Mucosa of rectum (tissue), 2 donors: ENCODE data around the gene ADAP1.
"Not testable (repeated sequence)": the region's sequence is repeated elsewhere in the genome, so short reads cannot be mapped to it uniquely, and the experiment has no call there.

ENCODE experiments used
- H3K27ac ChIP-seq, 2 donors: one replicate each; pipeline ENCODE4 v1.7.0; 2013; ENCODE audit warnings: inconsistent platforms in 2 of 2, low read depth in 2 of 2, low read length in 2 of 2
- H3K27me3 ChIP-seq, 2 donors: one replicate each; pipeline ENCODE4 v1.7.0; 2013; ENCODE audit warnings: low read length in 2 of 2; ENCODE audit not compliant: control insufficient read depth in 2 of 2, insufficient read depth in 2 of 2
- H3K36me3 ChIP-seq, 2 donors: one replicate each; pipeline ENCODE4 v1.7.0; 2013; ENCODE audit warnings: low read length in 2 of 2; ENCODE audit not compliant: control insufficient read depth in 2 of 2, insufficient read depth in 2 of 2
- H3K4me1 ChIP-seq, 2 donors: one replicate each; pipeline ENCODE4 v1.7.0; 2013; ENCODE audit warnings: low read length in 2 of 2, mild to moderate bottlenecking in 1 of 2; ENCODE audit not compliant: control insufficient read depth in 2 of 2, insufficient read depth in 2 of 2
- H3K4me3 ChIP-seq, 2 donors: one replicate each; pipeline ENCODE4 v1.7.0; 2013; ENCODE audit warnings: low read length in 2 of 2
- H3K9ac ChIP-seq, 2 donors: one replicate each; pipeline ENCODE4 v1.7.0; 2013; ENCODE audit warnings: low read length in 2 of 2, low read depth in 1 of 2, mild to moderate bottlenecking in 1 of 2
- H3K9me3 ChIP-seq, 2 donors: one replicate each; pipeline ENCODE4 v1.7.0; 2013; ENCODE audit warnings: low read length in 2 of 2; ENCODE audit not compliant: control insufficient read depth in 2 of 2
- donor health status: healthy.
- donor health status: Normal muscosa, but diverticular disease.

Gene ADAP1, protein sequence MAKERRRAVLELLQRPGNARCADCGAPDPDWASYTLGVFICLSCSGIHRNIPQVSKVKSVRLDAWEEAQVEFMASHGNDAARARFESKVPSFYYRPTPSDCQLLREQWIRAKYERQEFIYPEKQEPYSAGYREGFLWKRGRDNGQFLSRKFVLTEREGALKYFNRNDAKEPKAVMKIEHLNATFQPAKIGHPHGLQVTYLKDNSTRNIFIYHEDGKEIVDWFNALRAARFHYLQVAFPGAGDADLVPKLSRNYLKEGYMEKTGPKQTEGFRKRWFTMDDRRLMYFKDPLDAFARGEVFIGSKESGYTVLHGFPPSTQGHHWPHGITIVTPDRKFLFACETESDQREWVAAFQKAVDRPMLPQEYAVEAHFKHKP

GRCh38 chr7:954330-955238, at the start of gene ADAP1:
TSS of gene ADAP1 (minus strand) at chr7:954680. CDS start at chr7:954477, 203 bp downstream.
- no peaks in the 10 kb centered on the region for H3K36me3 ChIP-seq
- peak within 1 kb of the TSS; percentile 62 to 70 for H3K4me3 ChIP-seq
- no peaks in the 10 kb centered on the region for H3K9me3 ChIP-seq
- peaks cover 0 to 2% of the 10 kb centered on the region in 2 donors for H3K27me3 ChIP-seq
- peaks cover 9 to 31% of the 10 kb centered on the region in 2 donors for H3K4me1 ChIP-seq
- peak within 1 kb of the TSS; percentile 84 to 90 for H3K27ac ChIP-seq
- peak within 1 kb of the TSS; percentile 70 to 73 for H3K9ac ChIP-seq

- not testable (repeated sequence) for H3K4me3 ChIP-seq, H3K9ac ChIP-seq, H3K36me3 ChIP-seq, H3K27me3 ChIP-seq, H3K4me1 ChIP-seq, H3K27ac ChIP-seq, H3K9me3 ChIP-seq
Observed at GRCh38 chr7:1002445-1002844, 48.0 kb upstream of the ADAP1 start.

DNA sequence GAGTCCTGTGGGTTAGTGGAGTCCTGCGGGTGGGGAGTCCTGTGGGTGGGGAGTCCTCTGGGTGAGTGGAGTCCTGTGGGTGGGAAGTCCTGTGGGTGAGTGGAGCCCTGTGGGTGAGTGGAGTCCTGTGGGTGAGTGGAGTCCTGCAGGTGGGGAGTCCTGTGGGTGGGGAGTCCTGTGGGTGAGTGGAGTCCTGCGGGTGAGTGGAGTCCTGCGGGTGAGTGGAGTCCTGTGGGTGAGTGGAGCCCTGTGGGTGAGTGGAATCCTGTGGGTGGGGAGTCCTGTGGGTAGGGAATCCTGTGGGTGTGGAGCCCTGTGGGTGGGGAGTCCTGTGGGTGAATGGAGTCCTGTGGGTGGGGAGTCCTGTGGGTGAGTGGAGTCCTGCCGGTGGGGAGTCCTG, 47.5 kb upstream of the ADAP1 start:
- not testable (repeated sequence) for H3K9me3 ChIP-seq, H3K9ac ChIP-seq, H3K27ac ChIP-seq, H3K36me3 ChIP-seq, H3K4me3 ChIP-seq, H3K4me1 ChIP-seq, H3K27me3 ChIP-seq

DNA sequence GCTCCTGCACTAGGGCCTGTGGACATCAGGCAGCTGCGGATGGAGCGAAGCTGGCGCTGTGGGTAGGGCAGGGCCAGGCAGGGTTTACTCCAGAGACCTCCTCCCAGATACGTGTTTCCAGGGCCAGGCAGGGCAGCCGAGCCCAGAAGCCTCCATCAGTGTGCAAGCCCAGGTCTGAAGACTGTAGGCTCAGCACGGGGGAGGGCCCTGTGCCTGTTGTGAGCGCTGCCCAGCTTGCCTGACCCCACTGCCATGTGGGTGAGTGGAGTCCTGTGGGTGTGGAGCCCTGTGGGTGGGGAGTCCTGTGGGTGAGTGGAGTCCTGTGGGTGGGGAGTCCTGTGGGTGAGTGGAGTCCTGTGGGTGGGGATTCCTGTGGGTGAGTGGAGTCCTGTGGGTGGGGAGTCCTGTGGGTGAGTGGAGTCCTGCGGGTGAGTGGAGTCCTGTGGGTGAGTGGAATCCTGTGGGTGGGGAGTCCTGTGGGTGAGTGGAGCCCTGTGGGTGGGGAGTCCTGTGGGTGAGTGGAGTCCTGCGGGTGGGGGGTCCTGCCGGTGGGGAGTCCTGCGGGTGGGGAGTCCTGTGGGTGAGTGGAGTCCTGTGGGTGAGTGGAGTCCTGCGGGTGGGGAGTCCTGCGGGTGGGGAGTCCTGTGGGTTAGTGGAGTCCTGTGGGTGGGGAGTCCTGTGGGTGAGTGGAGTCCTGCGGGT, 46.7 kb upstream of the ADAP1 start:
- not testable (repeated sequence) for H3K4me3 ChIP-seq, H3K36me3 ChIP-seq, H3K27me3 ChIP-seq

GRCh38 chr7:999941-1000935, 45.8 kb upstream of the ADAP1 start:
- Histone ChIP-seq H3K36me3 (peaks cover 3 to 4% of the 10 kb centered on the region in 2 donors), H3K9me3 (no peaks in the 10 kb centered on the region), H3K9ac (no peak overlapping the region), H3K27me3 (no peaks in the 10 kb centered on the region), H3K4me3 (no peak overlapping the region), H3K4me1 (peaks cover 0 to 12% of the 10 kb centered on the region in 2 donors), H3K27ac (no peak overlapping the region)

More for the DNA sequence above, 46.7 kb upstream of the ADAP1 start:
- H3K27ac ChIP-seq, H3K9me3 ChIP-seq, H3K9ac ChIP-seq: not testable (repeated sequence)
- peaks cover 0 to 12% of the 10 kb centered on the region in 2 donors for H3K4me1 ChIP-seq

DNA sequence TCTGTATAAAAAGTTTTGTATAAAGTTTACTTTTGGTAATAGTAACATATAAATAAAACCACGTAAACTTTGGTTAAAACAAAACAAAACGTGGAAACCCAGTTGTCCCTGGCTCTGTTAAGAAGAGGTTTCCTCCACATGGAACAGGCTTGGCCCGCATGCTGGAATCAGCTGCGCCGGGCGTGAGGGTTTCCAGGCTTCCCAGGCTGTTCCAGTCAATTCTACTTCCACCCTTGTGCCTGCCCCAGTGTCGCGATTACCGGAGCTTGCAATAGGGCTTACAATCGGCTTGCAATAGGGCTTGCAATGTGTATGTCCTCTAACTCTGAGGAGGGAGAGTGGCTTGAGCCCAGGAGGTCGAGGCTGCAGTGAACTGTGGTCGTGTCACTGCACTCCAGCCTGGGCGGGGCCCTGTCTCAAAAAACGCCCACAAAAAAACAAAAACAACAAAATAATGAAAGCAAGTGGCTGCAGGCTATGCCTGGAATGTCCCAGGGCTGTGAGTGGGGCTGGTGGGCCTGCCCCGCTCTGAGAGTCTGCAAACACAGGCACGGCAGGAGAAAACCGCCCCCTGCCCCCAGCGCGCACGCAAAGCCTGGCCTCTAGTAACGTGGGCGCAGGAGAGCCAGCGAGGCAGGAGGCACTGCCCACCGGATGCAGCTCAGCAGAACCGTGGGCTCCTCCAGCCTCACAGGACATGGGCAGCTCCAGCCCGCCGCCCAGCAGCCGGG, 44.8 kb upstream of the ADAP1 start:
- Histone ChIP-seq H3K9ac (no peak overlapping the region), H3K4me1 (peaks cover 0 to 12% of the 10 kb centered on the region in 2 donors), H3K9me3 (no peaks in the 10 kb centered on the region), H3K4me3 (no peak overlapping the region), H3K27ac (no peak overlapping the region), H3K36me3 (peaks cover 3 to 4% of the 10 kb centered on the region in 2 donors), H3K27me3 (no peaks in the 10 kb centered on the region)

DNA sequence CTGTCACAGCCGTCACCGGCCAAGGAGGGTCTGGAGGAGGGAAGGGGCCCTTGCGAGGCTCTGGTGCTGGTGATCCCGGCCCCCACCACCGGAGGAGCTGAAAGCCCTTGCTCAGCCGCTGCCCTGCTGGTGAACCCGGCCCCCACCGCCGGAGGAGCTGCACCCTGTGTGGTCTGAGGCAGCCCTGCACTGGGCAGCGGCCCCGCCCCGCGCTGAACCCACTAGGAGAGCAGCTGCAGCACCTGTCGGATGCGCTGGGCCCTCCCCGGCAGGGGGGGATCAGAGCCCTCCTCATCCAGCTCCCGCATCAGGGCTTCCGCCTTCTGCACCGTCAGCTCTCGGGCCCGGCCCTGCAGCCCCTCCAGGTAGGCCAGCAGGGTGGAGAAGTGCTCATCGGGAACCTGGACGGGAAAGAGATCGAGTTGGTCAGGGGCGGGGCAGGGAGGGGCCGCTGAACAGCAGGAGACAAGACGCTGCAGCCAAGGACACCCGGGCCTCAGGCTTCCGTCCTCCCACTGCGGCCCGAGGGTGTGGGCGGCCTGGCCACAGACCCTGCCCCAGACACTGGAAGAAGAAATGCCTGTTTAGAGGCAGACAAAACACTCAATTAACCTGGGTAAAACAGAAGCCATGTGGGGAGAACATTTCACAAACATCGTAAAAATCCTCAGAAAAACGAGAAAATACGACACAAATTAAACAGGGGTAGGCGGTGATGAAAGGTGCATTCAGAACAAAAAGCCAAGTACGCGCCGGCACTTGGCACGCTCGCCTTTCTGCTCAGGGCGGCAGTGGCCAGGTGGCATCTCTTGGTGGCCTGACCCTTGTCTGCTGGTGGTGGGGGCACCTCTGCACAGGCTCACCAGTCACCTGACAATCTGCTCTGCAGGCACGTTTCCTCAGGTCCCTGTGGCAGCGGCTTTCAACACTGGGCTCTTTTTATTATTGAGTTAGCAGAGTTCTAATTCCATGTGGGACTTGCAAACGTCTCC, 43.2 kb upstream of the ADAP1 start:
- H3K36me3 ChIP-seq = peaks cover 3 to 4% of the 10 kb centered on the region in 2 donors
- H3K4me1 ChIP-seq = peaks cover 4 to 12% of the 10 kb centered on the region in 2 donors
- no peak overlapping the region for H3K27ac ChIP-seq
- H3K9ac ChIP-seq = no peak overlapping the region
- H3K27me3 ChIP-seq = no peaks in the 10 kb centered on the region
- H3K9me3 ChIP-seq = no peaks in the 10 kb centered on the region
- H3K4me3 ChIP-seq = no peak overlapping the region

GRCh38 chr7:996079-996872, 41.8 kb upstream of the ADAP1 start:
- H3K9ac ChIP-seq = no peak overlapping the region
- H3K4me3 ChIP-seq = no peak overlapping the region
- H3K27me3 ChIP-seq = peaks cover 0 to 3% of the 10 kb centered on the region in 2 donors
- no peak overlapping the region for H3K27ac ChIP-seq
- H3K9me3 ChIP-seq = no peaks in the 10 kb centered on the region
- H3K36me3 ChIP-seq = peaks cover 3 to 4% of the 10 kb centered on the region in 2 donors
- peaks cover 4 to 12% of the 10 kb centered on the region in 2 donors for H3K4me1 ChIP-seq
